HEK293 (cell line): Measurements from ENCODE around the gene SNAPIN.

ENCODE experiments used
- IKZF3 ChIP-seq: fragments of 450-650 bp; IDR thresholded peaks from 2 replicates; pipeline ENCODE4 v1.5.0; 2018; ENCODE audit warnings: missing biosample characterization, mild to moderate bottlenecking, missing genetic modification characterization, moderate library complexity
- SCRT1 ChIP-seq: fragments of 450-650 bp; formaldehyde crosslinking; IDR thresholded peaks from 2 replicates; pipeline ENCODE4 v1.5.1; 2016; ENCODE audit warnings: missing biosample characterization, missing genetic modification characterization, borderline replicate concordance
- SETDB1 ChIP-seq: IDR thresholded peaks from one replicate; pipeline ENCODE4 v1.6.1; 2017; ENCODE audit warnings: mild to moderate bottlenecking, low read length, moderate library complexity, mixed read lengths; ENCODE audit not compliant: insufficient read length
- YY1 ChIP-seq: fragments of 450-650 bp; formaldehyde crosslinking; IDR thresholded peaks from 2 replicates; pipeline ENCODE4 v1.5.1; 2018; ENCODE audit warnings: missing biosample characterization, missing genetic modification characterization
- ZBTB17 ChIP-seq: fragments of 450-650 bp; formaldehyde crosslinking; IDR thresholded peaks from 2 replicates; pipeline ENCODE4 v1.5.1; 2016; ENCODE audit warnings: missing biosample characterization, missing genetic modification characterization
- ZBTB20 ChIP-seq: fragments of 450-650 bp; formaldehyde crosslinking; IDR thresholded peaks from 2 replicates; pipeline ENCODE4 v1.5.1; 2016; ENCODE audit warnings: missing biosample characterization, missing genetic modification characterization
- ZFHX2 ChIP-seq: fragments of 450-650 bp; formaldehyde crosslinking; conservative IDR thresholded peaks from 2 replicates; pipeline ENCODE4 v1.5.1; 2016; ENCODE audit warnings: missing biosample characterization, missing genetic modification characterization
- ZFP3 ChIP-seq: fragments of 450-650 bp; formaldehyde crosslinking; IDR thresholded peaks from 2 replicates; pipeline ENCODE4 v1.5.1; 2016; ENCODE audit warnings: low read depth, missing biosample characterization, missing genetic modification characterization
- ZFP37 ChIP-seq: fragments of 450-650 bp; formaldehyde crosslinking; IDR thresholded peaks from 2 replicates; pipeline ENCODE4 v1.5.1; 2016; ENCODE audit warnings: missing biosample characterization, missing genetic modification characterization
- ZFP69B ChIP-seq: fragments of 450-650 bp; formaldehyde crosslinking; IDR thresholded peaks from 2 replicates; pipeline ENCODE4 v1.5.1; 2016; ENCODE audit warnings: missing biosample characterization, missing genetic modification characterization
- ZNF202 ChIP-seq: fragments of 450-650 bp; formaldehyde crosslinking; IDR thresholded peaks from 2 replicates; pipeline ENCODE4 v1.5.1; 2016; ENCODE audit warnings: missing biosample characterization, missing genetic modification characterization, borderline replicate concordance
- ZNF239 ChIP-seq: fragments of 450-650 bp; formaldehyde crosslinking; IDR thresholded peaks from 2 replicates; pipeline ENCODE4 v1.5.1; 2016; ENCODE audit warnings: missing biosample characterization, missing genetic modification characterization
- ZNF394 ChIP-seq: fragments of 450-650 bp; formaldehyde crosslinking; IDR thresholded peaks from 2 replicates; pipeline ENCODE4 v1.5.1; 2016; ENCODE audit warnings: missing biosample characterization, missing genetic modification characterization, mild to moderate bottlenecking, moderate library complexity, borderline replicate concordance
- ZNF548 ChIP-seq: fragments of 450-650 bp; formaldehyde crosslinking; IDR thresholded peaks from 2 replicates; pipeline ENCODE4 v1.5.1; 2016; ENCODE audit warnings: missing biosample characterization, missing genetic modification characterization
- ZNF658 ChIP-seq: fragments of 450-650 bp; formaldehyde crosslinking; IDR thresholded peaks from 2 replicates; pipeline ENCODE4; 2016; ENCODE audit warnings: missing biosample characterization, missing genetic modification characterization
- ZNF76 ChIP-seq: fragments of 450-650 bp; formaldehyde crosslinking; IDR thresholded peaks from 2 replicates; pipeline ENCODE4; 2016; ENCODE audit warnings: low read depth, missing biosample characterization, missing genetic modification characterization, borderline replicate concordance
- ZNF791 ChIP-seq: fragments of 450-650 bp; formaldehyde crosslinking; IDR thresholded peaks from 2 replicates; pipeline ENCODE4 v1.5.1; 2016; ENCODE audit warnings: missing biosample characterization, missing genetic modification characterization
- ZSCAN23 ChIP-seq: fragments of 450-650 bp; formaldehyde crosslinking; IDR thresholded peaks from 2 replicates; pipeline ENCODE4 v1.5.1; 2016; ENCODE audit warnings: missing biosample characterization, missing genetic modification characterization
- TF ChIP-seq, protein P1 (sequence below): fragments of 450-650 bp; formaldehyde crosslinking; IDR thresholded peaks from 2 replicates; pipeline ENCODE4 v1.5.1; 2016; ENCODE audit warnings: missing biosample characterization, missing genetic modification characterization
- TF ChIP-seq, protein P2 (sequence below): fragments of 450-650 bp; formaldehyde crosslinking; IDR thresholded peaks from 2 replicates; pipeline ENCODE4 v1.5.1; 2017; ENCODE audit warnings: missing biosample characterization, missing genetic modification characterization
- TF ChIP-seq, protein P3 (sequence below): fragments of 450-650 bp; formaldehyde crosslinking; IDR thresholded peaks from 2 replicates; pipeline ENCODE4 v1.5.1; 2016; ENCODE audit warnings: missing biosample characterization, missing genetic modification characterization
- TF ChIP-seq, protein P4 (sequence below): fragments of 450-650 bp; formaldehyde crosslinking; conservative IDR thresholded peaks from 2 replicates; pipeline ENCODE4 v1.5.1; 2016; ENCODE audit warnings: low read depth, missing biosample characterization, missing genetic modification characterization
- TF ChIP-seq, protein P5 (sequence below): fragments of 450-650 bp; formaldehyde crosslinking; IDR thresholded peaks from 2 replicates; pipeline ENCODE4 v1.5.1; 2017; ENCODE audit warnings: missing biosample characterization, missing genetic modification characterization
- TF ChIP-seq, protein P6 (sequence below): fragments of 450-650 bp; formaldehyde crosslinking; IDR thresholded peaks from 2 replicates; pipeline ENCODE4 v1.5.1; 2016; ENCODE audit warnings: missing biosample characterization, missing genetic modification characterization

SNAPIN gene

DNA sequence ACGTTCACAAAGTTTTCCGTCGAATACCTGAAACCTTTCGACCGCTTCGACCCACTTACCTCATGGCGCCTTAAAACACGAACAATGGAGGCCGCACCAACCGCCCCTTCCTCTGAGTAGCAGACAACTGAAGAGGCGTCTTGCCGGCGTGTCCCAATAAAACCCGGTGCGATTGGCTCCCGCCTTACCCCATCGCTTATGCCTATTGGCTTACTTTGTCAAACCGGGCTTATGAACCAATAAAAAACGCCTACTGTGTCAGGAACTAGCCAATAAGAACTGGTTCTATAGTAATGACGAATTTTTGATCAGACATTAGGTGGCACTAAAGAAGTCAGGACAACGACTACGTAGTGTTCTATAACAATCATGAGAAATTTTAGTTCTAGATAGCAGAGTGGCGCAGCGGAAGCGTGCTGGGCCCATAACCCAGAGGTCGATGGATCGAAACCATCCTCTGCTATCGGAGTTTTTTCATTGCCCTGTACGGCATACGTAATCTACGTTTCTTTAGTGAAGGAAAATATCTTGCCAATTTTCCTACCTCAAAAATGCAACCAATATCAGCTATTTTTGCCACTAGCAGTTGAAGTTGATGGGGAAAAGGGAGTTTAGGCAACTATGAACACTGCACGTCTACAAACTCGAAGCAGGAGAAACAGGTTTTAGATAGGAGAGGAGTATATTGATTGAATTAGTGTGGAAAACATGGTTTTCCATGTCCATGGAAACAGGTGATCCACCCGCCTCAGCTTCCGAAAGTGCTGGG is 12.5 kb downstream of the SNAPIN start, which contains the start of gene ILF2 (continued):
- TF ChIP-seq ZFHX2 (tag by site-specific recombination) (peak; percentile 77), ZSCAN23 (no peak), ZFP37 (tag by site-specific recombination) (0 out of 2 replicates have a peak, but pooled peaks have one; percentile 37), SETDB1 (no peak), ZFP69B (peak; percentile 87), SCRT1 (tag by site-specific recombination) (peak; percentile 84), ZFP3 (tag by site-specific recombination) (no peak), ZNF76 (tag by site-specific recombination) (peak; percentile 60; the same call in 1 of the 2 replicates), ZNF658 (tag by site-specific recombination) (no peak), ZBTB20 (tag by site-specific recombination) (peak; percentile 58; the same call in 1 of the 2 replicates), ZBTB17 (tag by site-specific recombination) (peak; percentile 91), YY1 (tag by site-specific recombination) (peak; percentile 84; the same call in 1 of the 2 replicates), ZNF394 (peak; percentile 65; the same call in 1 of the 2 replicates), ZNF791 (tag by site-specific recombination) (no peak), ZNF202 (tag by site-specific recombination) (no peak), IKZF3 (tag by site-specific recombination) (peak; percentile 98), ZNF239 (tag by site-specific recombination) (no peak), ZNF548 (tag by site-specific recombination) (no peak)
- TF ChIP-seq, protein P1, sequence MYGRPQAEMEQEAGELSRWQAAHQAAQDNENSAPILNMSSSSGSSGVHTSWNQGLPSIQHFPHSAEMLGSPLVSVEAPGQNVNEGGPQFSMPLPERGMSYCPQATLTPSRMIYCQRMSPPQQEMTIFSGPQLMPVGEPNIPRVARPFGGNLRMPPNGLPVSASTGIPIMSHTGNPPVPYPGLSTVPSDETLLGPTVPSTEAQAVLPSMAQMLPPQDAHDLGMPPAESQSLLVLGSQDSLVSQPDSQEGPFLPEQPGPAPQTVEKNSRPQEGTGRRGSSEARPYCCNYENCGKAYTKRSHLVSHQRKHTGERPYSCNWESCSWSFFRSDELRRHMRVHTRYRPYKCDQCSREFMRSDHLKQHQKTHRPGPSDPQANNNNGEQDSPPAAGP (tag by site-specific recombination) = peak; percentile 81; the same call in 1 of the 2 replicates
- TF ChIP-seq, protein P2, sequence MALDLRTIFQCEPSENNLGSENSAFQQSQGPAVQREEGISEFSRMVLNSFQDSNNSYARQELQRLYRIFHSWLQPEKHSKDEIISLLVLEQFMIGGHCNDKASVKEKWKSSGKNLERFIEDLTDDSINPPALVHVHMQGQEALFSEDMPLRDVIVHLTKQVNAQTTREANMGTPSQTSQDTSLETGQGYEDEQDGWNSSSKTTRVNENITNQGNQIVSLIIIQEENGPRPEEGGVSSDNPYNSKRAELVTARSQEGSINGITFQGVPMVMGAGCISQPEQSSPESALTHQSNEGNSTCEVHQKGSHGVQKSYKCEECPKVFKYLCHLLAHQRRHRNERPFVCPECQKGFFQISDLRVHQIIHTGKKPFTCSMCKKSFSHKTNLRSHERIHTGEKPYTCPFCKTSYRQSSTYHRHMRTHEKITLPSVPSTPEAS (tag by site-specific recombination) = no peak
- TF ChIP-seq, protein P3, sequence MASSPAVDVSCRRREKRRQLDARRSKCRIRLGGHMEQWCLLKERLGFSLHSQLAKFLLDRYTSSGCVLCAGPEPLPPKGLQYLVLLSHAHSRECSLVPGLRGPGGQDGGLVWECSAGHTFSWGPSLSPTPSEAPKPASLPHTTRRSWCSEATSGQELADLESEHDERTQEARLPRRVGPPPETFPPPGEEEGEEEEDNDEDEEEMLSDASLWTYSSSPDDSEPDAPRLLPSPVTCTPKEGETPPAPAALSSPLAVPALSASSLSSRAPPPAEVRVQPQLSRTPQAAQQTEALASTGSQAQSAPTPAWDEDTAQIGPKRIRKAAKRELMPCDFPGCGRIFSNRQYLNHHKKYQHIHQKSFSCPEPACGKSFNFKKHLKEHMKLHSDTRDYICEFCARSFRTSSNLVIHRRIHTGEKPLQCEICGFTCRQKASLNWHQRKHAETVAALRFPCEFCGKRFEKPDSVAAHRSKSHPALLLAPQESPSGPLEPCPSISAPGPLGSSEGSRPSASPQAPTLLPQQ (tag by site-specific recombination) = peak; percentile 90
- TF ChIP-seq, protein P4, sequence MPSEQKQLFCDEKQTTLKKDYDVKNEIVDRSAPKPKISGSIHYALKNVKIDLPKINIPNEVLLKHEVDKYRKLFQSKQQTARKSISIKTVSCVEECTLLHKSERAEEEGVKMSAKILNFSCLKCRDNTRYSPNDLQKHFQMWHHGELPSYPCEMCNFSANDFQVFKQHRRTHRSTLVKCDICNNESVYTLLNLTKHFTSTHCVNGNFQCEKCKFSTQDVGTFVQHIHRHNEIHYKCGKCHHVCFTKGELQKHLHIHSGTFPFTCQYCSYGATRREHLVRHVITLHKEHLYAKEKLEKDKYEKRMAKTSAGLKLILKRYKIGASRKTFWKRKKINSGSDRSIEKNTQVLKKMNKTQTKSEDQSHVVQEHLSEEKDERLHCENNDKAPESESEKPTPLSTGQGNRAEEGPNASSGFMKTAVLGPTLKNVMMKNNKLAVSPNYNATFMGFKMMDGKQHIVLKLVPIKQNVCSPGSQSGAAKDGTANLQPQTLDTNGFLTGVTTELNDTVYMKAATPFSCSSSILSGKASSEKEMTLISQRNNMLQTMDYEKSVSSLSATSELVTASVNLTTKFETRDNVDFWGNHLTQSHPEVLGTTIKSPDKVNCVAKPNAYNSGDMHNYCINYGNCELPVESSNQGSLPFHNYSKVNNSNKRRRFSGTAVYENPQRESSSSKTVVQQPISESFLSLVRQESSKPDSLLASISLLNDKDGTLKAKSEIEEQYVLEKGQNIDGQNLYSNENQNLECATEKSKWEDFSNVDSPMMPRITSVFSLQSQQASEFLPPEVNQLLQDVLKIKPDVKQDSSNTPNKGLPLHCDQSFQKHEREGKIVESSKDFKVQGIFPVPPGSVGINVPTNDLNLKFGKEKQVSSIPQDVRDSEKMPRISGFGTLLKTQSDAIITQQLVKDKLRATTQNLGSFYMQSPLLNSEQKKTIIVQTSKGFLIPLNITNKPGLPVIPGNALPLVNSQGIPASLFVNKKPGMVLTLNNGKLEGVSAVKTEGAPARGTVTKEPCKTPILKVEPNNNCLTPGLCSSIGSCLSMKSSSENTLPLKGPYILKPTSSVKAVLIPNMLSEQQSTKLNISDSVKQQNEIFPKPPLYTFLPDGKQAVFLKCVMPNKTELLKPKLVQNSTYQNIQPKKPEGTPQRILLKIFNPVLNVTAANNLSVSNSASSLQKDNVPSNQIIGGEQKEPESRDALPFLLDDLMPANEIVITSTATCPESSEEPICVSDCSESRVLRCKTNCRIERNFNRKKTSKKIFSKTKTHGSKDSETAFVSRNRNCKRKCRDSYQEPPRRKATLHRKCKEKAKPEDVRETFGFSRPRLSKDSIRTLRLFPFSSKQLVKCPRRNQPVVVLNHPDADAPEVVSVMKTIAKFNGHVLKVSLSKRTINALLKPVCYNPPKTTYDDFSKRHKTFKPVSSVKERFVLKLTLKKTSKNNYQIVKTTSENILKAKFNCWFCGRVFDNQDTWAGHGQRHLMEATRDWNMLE (tag by site-specific recombination) = peak; percentile 14
- TF ChIP-seq, protein P5, sequence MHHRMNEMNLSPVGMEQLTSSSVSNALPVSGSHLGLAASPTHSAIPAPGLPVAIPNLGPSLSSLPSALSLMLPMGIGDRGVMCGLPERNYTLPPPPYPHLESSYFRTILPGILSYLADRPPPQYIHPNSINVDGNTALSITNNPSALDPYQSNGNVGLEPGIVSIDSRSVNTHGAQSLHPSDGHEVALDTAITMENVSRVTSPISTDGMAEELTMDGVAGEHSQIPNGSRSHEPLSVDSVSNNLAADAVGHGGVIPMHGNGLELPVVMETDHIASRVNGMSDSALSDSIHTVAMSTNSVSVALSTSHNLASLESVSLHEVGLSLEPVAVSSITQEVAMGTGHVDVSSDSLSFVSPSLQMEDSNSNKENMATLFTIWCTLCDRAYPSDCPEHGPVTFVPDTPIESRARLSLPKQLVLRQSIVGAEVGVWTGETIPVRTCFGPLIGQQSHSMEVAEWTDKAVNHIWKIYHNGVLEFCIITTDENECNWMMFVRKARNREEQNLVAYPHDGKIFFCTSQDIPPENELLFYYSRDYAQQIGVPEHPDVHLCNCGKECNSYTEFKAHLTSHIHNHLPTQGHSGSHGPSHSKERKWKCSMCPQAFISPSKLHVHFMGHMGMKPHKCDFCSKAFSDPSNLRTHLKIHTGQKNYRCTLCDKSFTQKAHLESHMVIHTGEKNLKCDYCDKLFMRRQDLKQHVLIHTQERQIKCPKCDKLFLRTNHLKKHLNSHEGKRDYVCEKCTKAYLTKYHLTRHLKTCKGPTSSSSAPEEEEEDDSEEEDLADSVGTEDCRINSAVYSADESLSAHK = 0 out of 2 replicates have a peak, but pooled peaks have one; percentile 6
- TF ChIP-seq, protein P6, sequence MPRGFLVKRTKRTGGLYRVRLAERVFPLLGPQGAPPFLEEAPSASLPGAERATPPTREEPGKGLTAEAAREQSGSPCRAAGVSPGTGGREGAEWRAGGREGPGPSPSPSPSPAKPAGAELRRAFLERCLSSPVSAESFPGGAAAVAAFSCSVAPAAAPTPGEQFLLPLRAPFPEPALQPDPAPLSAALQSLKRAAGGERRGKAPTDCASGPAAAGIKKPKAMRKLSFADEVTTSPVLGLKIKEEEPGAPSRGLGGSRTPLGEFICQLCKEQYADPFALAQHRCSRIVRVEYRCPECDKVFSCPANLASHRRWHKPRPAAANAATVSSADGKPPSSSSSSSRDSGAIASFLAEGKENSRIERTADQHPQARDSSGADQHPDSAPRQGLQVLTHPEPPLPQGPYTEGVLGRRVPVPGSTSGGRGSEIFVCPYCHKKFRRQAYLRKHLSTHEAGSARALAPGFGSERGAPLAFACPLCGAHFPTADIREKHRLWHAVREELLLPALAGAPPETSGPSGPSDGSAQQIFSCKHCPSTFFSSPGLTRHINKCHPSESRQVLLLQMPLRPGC (tag by site-specific recombination) = 0 out of 2 replicates have a peak, but pooled peaks have one; percentile 26
